GM19193 (cell line): Measurements from ENCODE around the gene AHCYL2.

ENCODE experiments used
- POLR2A ChIP-seq: IDR thresholded peaks from 4 replicates; pipeline ENCODE4 v1.6.1; 2011; ENCODE audit not compliant: insufficient read depth, insufficient read length; ENCODE audit errors: extremely low read depth

The AHCYL2 gene

DNA sequence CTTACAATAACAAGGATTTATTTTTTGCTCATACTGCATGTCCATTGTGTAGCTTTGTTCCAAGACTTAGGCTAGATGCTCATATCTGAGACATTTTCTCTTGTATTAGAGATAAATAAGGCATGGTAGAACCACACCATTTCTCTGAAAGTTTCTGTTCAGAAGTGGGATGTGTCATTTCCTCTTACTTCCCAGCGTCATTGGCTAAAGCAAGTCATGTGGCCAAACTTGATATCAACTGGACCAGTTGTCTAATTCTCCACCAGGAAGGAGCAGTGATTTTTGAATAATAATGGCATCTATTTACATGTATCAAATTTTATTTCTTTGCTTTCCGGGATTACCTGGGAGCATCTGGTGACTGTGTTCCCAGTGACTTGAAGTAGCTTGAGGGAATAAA lies 38.3 kb downstream of the AHCYL2 start:
- TF ChIP-seq POLR2A, result no peak

DNA sequence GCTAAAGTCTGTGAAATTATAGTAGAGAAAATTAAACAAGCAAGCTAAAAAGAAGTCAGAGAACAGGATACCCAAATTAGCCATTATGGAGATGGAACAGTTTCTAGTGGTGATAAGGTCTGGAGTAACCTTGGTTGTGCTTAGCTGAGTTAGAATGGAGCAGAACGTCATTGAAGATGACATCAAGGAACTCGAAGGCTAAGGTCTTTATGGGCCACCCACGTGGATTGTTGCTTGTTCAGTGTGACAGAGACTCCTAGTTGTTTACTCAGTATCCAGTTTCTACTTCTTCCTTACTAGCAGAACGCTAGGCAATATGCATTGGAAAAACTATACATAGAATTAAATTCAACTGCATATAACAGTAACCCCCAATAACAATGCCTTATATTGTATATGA lies 39.7 kb downstream of the AHCYL2 start:
- no peak for TF ChIP-seq POLR2A

DNA sequence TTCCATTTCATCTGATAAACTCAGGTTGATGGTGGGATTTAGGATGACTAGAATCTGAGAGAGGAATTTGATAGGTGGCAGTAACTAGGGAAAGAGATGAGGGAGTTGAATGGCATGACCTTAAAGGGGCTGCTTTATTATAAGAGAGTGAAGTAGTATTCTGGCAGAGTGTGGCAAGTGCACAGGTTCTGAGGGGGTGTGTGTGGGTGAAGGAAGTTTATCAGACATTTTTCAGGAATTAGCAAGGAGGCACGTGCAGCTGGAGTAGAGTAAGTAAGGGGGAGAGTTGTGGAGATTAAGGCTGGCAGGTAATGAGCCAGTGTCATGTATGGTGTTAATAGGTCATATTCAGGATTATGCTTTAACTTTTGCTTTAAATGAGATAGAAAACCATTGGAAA lies 40.5 kb downstream of the AHCYL2 start:
- no peak for TF ChIP-seq POLR2A

DNA sequence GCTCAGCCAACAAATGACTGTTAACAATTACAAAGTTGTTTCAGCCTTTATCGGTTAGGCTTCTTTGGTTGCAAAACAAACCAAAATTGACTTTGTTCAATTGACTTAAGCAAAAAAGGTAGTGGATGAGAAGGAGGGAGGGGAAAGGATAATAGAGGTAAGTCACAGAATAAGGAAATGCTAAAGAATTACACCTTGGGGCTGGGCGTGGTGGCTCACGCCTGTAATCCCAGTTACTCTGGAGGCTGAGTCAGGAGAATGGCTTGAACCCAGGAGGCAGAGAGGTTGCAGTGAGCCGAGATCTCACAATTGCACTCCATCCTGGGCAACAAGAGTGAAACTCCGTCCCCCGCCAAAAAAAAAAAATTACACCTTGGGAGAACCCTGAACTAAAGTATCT lies 41.4 kb downstream of the AHCYL2 start:
- TF ChIP-seq POLR2A, result no peak

DNA sequence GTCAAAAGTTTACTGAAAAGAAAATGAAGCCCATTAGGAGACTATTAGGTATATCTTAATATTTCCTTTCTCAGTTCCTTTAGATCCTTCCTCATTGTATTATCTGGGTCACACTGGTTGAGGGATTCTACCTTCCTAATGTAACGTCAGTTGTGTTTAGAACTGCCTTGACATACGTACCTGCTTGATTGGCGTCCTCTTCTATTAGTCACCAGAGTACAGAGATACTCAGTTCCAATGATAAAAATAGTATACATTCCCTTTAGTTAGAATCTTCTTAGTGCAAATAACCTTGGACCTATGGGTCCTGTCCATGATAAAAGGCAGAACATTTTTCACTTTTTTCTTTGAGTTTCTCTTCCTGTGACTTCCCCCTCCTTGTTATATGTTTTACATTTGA lies 45.2 kb downstream of the AHCYL2 start:
- no peak for TF ChIP-seq POLR2A

DNA sequence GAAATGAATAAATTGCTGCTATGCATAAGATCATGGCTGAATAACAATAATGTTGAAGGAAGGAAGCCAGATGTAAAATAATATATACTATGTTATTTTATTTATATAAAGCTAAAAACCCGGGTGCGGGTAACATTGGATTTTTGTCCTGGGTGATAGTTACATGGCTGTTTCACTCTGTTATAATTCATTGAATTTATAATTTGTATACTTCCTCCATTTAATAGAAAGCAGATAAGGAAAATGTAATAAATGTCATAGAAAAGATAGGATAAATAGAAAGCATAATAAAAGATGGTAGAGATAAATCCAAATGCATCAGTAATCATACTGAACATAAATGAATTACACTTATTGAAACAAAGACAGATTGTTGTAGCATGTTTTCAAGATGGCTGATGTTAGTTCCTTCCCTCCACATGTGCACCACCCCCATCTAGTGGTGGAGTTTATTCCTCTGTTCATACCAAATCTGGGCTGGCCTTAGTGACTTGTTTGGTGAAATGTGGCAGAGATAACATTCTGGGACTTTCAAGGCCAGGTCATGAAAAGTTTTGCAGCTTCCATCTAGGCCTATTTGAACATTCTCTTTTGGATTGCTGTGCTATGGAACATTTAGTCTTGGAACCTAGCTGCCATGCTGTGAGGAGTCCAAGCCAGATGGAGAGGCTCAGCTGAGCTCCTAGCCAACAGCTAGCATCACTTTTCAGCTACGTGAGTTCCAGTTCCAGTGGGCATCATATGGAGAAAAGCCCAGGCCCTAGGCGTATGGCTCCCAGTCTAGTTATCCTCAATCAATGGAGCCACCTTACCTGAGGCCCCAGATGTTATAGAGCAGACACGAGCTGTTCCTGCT lies 46.9 kb downstream of the AHCYL2 start:
- TF ChIP-seq POLR2A, result no peak

DNA sequence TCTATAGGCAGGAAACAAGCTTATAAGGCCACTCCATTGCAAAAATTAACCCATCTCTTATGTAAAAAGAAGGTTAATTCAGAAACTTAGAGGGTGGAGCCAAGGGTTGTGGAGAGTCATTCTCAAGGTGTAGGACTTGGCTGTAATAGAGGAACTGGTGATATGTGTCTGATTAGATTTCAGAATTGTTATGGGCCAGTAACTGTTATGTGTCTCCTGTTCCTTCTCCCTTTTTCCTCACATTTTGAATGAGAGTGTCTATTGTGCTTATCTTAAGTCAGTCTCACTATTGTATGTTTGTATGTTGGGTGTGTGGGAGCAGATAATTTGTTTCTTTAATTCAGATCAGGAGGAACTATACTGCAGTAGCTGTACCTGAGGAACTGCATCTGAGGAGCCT lies 49.1 kb downstream of the AHCYL2 start:
- no peak for TF ChIP-seq POLR2A

DNA sequence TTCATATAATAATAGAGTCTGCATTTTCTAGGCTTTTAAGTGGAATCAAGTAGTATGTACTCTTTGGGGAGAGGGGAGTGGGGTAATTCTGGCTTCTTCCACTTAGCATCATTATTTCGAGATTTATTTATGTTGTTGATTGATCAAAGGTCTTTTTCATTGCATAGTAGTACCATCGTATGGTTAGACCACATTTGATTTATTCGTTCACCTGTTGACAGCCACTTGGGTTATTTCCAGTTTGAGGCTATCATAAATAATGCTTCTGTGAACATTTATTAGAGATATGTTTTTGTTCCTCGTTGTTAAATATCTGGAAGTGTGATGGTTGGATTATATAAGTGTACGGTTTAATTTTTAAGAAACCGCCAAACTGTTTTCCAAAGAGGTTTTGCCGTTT lies 52.8 kb downstream of the AHCYL2 start:
- TF ChIP-seq POLR2A, result no peak

DNA sequence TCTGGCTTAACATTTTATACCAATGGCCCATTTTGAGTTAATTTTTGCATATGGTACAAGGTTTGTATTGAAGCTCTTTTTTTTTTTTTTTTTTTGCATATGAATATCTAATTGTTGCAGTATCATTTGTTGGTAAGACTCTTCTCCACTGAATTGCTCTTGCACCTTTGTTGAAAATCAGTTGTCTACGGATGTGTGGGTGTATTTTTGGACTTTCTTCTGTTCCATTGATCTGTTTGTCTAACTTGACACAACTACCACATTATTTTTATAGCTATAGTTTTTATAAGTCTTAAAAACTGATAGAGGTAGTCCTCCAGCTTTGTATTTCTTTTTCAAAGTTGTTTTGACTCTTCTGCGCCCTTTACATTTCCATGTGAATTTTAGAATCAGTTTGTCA lies 53.9 kb downstream of the AHCYL2 start:
- no peak for TF ChIP-seq POLR2A

DNA sequence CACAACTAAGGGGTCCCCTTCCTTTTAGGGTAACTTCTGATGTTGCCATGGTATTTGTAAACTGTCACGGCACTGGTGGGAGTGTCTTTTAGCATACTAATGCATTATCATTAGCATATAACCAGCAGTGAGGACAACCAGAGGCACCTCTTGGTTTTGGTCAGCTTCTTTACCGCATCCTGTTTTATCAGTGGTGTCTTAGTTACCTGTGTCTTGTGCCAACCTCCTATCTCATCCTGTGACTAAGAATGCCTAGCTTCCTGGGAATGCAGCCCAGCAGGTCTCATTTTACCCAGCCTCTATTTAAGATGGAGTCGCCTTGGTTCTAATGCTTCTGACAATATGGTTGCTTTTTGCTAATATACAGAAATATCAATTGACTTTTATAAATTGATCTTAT lies 54.9 kb downstream of the AHCYL2 start:
- TF ChIP-seq POLR2A, result no peak

DNA sequence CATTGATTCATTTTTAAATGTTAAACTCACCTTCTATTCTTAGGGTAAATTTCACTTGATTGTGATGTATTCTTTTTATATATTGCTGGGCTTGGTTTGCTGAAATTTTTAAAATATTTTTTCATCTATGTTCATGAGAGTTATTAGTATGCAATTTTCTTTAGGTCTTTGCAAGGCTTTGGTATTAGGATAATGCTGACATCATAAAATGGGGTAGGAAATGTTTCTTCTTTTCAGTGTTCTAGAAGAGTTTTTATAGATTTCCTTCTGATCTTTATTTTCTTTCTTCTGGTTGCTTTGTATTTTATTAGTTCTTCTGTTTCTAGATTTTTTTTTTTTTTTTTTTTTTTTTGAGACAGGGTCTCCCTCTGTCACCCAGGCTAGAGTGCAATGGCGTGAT lies 56.3 kb downstream of the AHCYL2 start:
- no peak for TF ChIP-seq POLR2A

DNA sequence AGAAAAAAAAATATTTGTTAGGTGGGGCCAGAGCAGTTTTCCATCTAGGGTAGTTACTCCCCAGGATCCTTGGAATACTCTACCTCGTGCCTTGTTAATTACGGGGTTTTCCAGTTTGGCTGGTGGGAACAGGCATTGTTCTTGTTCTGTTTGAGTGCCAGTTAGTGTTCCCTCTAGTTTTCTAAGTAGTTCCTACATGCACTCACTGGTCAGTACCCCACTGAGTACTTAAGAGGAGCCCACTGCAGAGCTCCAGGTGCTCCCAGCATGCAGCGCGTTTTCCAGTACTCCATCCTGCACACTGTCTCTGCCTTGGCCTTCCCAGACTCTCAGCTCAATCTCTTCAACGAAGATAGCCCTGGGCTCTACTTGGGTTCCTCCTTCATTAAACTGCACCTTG lies 58.0 kb downstream of the AHCYL2 start:
- TF ChIP-seq POLR2A, result no peak

DNA sequence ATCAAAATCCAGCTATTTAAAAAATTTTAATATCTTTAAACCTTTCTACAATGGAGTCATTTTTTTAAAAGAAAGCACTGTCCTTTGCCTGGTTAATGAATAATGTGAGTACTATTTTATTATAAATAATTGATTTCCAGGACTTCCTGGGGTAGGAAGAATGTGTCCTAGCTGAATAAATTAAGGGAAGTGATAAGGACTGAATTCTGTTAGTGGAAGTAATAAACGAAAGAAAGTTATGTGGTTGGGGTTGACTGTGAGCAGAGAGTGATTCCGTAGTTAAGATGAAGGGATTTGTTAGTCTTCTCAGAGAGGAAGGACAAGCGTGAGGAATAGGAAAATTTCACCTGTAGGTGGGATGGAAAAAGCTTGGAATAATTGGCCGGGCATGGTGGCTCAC lies 59.1 kb downstream of the AHCYL2 start:
- TF ChIP-seq POLR2A, result no peak

DNA sequence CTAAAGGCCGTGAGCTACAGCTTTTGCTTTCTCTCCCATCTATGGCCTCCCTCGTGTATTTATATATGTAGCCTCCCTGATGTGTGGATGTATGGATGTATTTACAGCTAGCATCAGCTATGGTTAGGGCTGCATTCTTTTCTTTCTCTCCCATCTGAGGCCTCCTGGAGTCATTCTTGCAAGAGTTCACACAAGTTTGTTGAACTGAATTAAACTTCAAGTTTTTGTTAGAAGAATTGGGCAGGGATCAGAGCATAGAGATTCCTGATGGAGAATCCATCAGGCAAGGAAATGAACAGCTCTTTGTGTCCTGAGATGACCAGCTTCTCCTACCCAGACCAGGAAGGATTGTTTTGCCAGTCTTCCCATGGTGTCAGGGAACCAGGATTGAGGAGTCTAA lies 60.3 kb downstream of the AHCYL2 start:
- no peak for TF ChIP-seq POLR2A

DNA sequence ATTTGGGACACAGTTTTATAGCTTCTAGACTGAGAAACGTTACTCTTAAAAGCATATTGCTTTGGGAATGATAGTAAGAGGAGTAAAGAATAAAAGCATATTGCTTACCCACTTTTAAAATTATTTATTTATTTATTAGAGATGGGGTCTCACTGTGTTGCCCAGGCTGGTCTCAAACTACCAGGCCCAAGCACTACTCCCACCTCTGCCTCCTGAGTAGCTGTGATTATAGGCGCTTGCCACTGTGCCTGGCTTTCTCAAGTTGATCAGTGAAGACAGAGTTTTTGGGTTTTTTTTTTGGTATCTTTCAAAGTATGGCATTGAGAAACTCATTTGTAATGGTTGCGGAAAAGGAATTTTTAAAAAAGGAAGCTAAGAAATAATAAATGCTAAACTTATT lies 68.0 kb downstream of the AHCYL2 start:
- no peak for TF ChIP-seq POLR2A

DNA sequence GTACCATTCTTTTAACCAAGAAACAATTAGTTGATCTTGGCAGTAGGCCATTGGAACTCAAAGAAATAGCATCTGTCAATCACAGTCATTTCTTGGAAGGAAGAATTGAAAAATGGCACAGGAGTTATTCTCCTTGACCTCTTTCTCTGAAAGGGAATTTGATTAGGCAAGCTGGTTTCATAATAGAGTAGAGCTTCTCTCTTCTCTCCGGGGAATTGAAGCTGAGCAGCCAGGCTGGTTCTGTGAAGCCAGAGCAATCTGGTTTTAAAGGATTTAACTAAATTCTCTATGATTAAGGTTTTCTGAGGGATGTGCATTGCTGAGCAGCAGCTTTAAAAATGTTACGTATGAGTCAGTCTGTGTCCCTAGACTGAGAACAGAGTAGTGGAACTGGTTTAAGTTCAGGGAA lies 70.2 kb downstream of the AHCYL2 start:
- TF ChIP-seq POLR2A, result no peak

DNA sequence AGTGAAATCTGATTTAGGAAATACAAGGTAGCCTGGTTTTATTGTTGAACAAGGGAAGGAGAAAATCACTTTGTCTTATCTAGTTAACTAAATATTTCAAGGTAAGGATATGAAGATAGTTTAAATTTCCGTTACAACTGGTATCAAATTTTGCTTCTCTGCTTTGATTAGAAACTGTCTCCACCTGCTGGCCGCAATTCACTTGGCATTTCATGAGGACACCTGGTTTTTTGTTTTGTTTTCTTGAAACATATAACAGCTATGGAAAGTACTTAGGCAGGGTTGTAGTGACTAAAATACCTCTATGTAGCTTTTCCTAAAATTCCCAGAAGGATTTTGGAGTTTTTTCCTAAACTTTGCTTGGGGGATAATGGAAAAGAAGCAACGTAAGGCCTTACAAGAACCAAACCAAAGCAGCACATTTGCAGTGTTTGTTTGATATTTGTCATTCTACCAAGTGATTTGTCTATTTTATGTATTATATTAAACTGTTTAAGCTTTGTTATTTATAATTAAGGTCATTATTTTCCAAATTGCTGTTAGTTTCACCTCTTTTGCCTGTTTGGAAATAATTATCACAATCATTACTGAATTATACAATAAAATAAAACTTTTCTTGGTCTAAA lies 73.6 kb downstream of the AHCYL2 start:
- TF ChIP-seq POLR2A, result no peak

DNA sequence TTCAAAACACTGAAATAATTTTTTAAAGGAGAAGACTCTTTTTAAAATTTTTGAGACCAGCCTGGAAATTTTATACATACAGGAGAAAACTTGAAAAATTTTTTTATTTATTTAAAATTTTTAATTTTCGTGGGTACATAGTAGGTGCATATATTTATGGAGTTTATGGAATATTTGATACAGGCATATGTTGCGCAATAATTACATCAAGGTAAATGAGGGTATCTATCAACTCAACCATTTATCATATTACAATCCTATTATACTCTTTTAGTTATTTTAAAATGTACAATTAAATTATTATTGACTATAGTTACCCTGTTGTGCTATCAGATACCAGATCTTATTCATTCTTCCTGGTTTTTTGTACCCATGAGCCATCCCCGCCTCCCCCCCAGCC lies 75.1 kb downstream of the AHCYL2 start:
- TF ChIP-seq POLR2A, result no peak

DNA sequence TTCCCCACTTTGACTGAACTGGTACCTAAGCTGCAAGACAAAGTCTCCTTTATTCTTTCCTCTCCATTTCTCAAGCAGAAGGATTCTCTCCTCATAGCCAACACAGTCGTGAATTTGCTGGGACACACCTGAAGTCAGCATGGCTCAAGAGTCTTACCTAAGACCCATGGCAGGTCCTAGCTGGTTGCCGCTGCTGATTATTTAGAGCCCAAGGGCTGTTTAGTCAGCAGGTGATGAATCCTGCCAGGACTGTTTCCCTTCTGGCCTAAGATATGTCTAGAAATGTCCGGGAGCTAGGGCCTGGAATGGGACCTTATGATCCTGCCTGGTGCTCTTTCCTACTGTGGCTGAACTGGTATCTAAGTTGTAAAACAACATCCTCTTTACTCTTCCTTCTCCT lies 82.8 kb downstream of the AHCYL2 start:
- TF ChIP-seq POLR2A, result no peak
